GM12892 (cell line): Measurements from ENCODE around the gene TMPRSS3.

Experiments
- POLR2A ChIP-seq: IDR thresholded peaks from 2 replicates; pipeline ENCODE4 v1.6.1; 2011; ENCODE audit warnings: low read depth, low read length, control low read depth
- POLR2AphosphoS5 ChIP-seq: IDR thresholded peaks from 2 replicates; pipeline ENCODE4 v1.6.1; 2011; ENCODE audit warnings: low read depth, low read length, control low read depth

DNA sequence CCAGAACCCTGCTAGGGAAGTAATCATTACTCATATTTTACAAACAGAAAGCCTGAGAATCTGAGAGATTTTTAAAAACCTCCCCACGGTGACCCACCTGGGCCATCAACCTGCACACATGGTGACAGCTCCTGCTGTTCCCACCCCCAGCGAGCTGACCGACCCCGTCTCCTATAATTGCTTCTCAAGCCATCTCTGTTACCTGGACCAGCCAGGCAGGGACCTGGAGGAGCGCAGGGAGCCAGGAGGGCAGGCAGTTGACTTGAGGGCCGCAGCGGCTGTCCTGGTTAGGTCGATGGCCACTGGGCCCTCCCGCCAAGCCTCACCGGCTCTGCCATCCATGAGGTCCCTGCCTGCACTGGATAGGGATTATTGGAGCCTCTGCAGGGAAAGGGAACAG lies 52.8 kb downstream of the TMPRSS3 start:
- no peak for TF ChIP-seq POLR2AphosphoS5
- no peak for TF ChIP-seq POLR2A
